PC-3 (cell line): Measurements from ENCODE around the gene SH3RF3. TPM values are rescaled to one million over a fixed set of nuclear protein-coding genes. Genes with fewer than 3 reads are reported as not detected.

Experiments
- ATAC-seq: fragments of 200-7000 bp; cut with Tn5 transposase; 2 replicates; pipeline ENCODE4 v1.9.1; 2020; ENCODE audit warnings: mild to moderate bottlenecking, moderate library complexity
- BruUV-seq: library from RNA; stranded (reverse); fragments of 400-500 nt; replicated peaks from 2 replicates; lab custom pipeline; 2021; lab: Mats Ljungman, UMichigan
- CTCF ChIA-PET: fragments of 300-600 bp; sonication (Branson Sonifier 250); formaldehyde crosslinking; loops from one replicate; lab custom pipeline; 2022; ENCODE audit warnings: antibody characterized with exemption; lab: Charles Lee
- POLR2A ChIA-PET: fragments of 300-600 bp; sonication (Branson Sonifier 250); formaldehyde crosslinking; loops from one replicate; lab custom pipeline; 2022; ENCODE audit warnings: antibody characterized with exemption; ENCODE audit not compliant: unreplicated experiment; lab: Charles Lee
- DNase-seq: peaks from one replicate; pipeline ENCODE4 v3.0.0-alpha.2; 2015
- H2AFZ ChIP-seq: fragments of 300-600 bp; sonication (generic); 2 replicates; pipeline ENCODE4 v1.6.0; 2016; ENCODE audit warnings: antibody characterized with exemption, low read length
- H3F3A ChIP-seq: fragments of 300-600 bp; sonication (generic); one replicate; pipeline ENCODE4 v1.6.0; 2017; ENCODE audit warnings: antibody characterized with exemption, low read length, control low read depth, mild to moderate bottlenecking; ENCODE audit not compliant: unreplicated experiment
- H3K27ac ChIP-seq: fragments of 300-600 bp; sonication (generic); 2 replicates; pipeline ENCODE4 v1.5.1; 2016; ENCODE audit warnings: mild to moderate bottlenecking, low read length
- H3K27me3 ChIP-seq: fragments of 300-600 bp; sonication (generic); 2 replicates; pipeline ENCODE4 v1.6.1; 2016; ENCODE audit warnings: low read length, mixed read lengths
- H3K36me3 ChIP-seq: fragments of 300-600 bp; sonication (generic); 2 replicates; pipeline ENCODE4 v1.6.1; 2016; ENCODE audit warnings: low read depth, mixed run types, low read length, mixed read lengths
- H3K4me1 ChIP-seq: fragments of 300-600 bp; sonication (generic); 2 replicates; pipeline ENCODE4 v1.5.1; 2016; ENCODE audit warnings: low read length; ENCODE audit not compliant: insufficient read depth
- H3K4me2 ChIP-seq: fragments of 300-600 bp; sonication (generic); 2 replicates; pipeline ENCODE4 v1.6.0; 2016; ENCODE audit warnings: low read length
- H3K4me3 ChIP-seq: fragments of 300-600 bp; sonication (generic); 2 replicates; pipeline ENCODE4 v1.5.1; 2016; ENCODE audit warnings: mild to moderate bottlenecking, low read length, mixed read lengths
- H3K79me2 ChIP-seq: fragments of 300-600 bp; sonication (generic); 2 replicates; pipeline ENCODE4 v1.6.1; 2017; ENCODE audit warnings: low read length, mixed read lengths
- H3K9ac ChIP-seq: fragments of 300-600 bp; sonication (generic); 2 replicates; pipeline ENCODE4 v1.6.0; 2016; ENCODE audit warnings: mild to moderate bottlenecking, low read length
- H3K9me2 ChIP-seq: fragments of 300-600 bp; sonication (generic); replicated peaks from 2 replicates; pipeline ENCODE4 v1.6.1; 2016; ENCODE audit warnings: mixed run types, low read length, mixed read lengths
- H3K9me3 ChIP-seq: fragments of 300-600 bp; sonication (generic); 2 replicates; pipeline ENCODE4 v1.6.1; 2016; ENCODE audit warnings: low read length, mixed read lengths
- H4K20me1 ChIP-seq: fragments of 300-600 bp; sonication (generic); 2 replicates; pipeline ENCODE4 v1.6.1; 2016; ENCODE audit warnings: low read length, mixed read lengths
- EZH2 ChIP-seq: fragments of 300-600 bp; sonication (generic); IDR thresholded peaks from one replicate; pipeline ENCODE4 v1.6.1; 2017; ENCODE audit warnings: antibody characterized with exemption, mild to moderate bottlenecking, low read length; ENCODE audit not compliant: unreplicated experiment
- EZH2phosphoT487 ChIP-seq: fragments of 300-600 bp; sonication (generic); IDR thresholded peaks from 2 replicates; pipeline ENCODE4 v1.6.1; 2018; ENCODE audit warnings: mild to moderate bottlenecking, antibody characterized with exemption, low read length, borderline replicate concordance
- intact Hi-C: fragments of 100-400 bp; cut with micrococcal nuclease; formaldehyde crosslinking; loops from 2 replicates; pipeline ENCODE4 v1.9.0; 2023
- total RNA-seq: library from RNA; depleted of rRNA; stranded (reverse); fragments of >200 nt; gene quantifications from 2 replicates; pipeline ENCODE4 v1.2.3, GENCODE V29; 2014
- TF ChIP-seq, protein P1 (sequence below): fragments of 300-600 bp; sonication (generic); conservative IDR thresholded peaks from 2 replicates; pipeline ENCODE4 v1.5.1; 2017; ENCODE audit warnings: antibody characterized with exemption, low read depth, mild to moderate bottlenecking, low read length

Gene SH3RF3
- total RNA-seq, 1 experiment from 2014 or later = 11.7 TPM

DNA sequence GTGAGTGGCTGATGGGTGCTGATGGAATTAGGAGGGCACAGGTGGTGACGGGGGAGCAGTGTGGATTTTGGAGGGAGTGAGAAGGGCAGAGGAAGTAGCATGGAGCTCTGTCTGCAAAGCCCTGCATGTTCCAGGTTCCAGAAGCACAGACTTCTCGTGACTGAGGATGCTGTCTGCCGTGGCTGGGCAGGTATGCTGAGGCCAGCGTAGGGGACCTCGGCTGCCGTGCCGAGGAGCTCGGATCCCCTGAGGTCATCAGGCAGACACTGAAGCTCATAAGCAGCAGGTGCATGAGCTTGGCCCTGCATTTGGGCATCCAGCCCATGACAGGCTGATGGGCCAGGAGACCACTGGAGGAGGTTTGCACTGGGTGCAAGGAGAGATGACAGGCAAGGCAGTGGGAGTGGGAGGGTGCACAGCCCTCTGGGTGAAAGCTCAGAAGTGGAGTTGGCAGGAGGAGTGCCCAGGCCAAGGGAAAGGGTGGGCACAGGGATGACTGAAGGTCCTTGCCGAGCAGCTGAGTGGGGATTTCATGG is 215.3 kb downstream of the SH3RF3 start:
- H3K9me2 ChIP-seq = no peaks in the 10 kb centered on the region
- no TSS peak for BruUV-seq
- ATAC-seq (no peak), DNase-seq (no peak)
- POLR2A ChIA-PET = no interaction called here
- H3K4me2 ChIP-seq = no peak overlapping the region
- TF ChIP-seq, protein P1, sequence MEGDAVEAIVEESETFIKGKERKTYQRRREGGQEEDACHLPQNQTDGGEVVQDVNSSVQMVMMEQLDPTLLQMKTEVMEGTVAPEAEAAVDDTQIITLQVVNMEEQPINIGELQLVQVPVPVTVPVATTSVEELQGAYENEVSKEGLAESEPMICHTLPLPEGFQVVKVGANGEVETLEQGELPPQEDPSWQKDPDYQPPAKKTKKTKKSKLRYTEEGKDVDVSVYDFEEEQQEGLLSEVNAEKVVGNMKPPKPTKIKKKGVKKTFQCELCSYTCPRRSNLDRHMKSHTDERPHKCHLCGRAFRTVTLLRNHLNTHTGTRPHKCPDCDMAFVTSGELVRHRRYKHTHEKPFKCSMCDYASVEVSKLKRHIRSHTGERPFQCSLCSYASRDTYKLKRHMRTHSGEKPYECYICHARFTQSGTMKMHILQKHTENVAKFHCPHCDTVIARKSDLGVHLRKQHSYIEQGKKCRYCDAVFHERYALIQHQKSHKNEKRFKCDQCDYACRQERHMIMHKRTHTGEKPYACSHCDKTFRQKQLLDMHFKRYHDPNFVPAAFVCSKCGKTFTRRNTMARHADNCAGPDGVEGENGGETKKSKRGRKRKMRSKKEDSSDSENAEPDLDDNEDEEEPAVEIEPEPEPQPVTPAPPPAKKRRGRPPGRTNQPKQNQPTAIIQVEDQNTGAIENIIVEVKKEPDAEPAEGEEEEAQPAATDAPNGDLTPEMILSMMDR = no peak
- TF ChIP-seq EZH2phosphoT487 (no peak), EZH2 (no peak)
- H3K27ac ChIP-seq = no peak overlapping the region
- H3K36me3 ChIP-seq = no peaks in the 10 kb centered on the region
- intact Hi-C loops = no loop called here
- H2AFZ ChIP-seq = no peak overlapping the region
- peaks cover 29% of the 10 kb centered on the region for H3K4me1 ChIP-seq
- no peaks in the 10 kb centered on the region for H4K20me1 ChIP-seq
- H3K79me2 ChIP-seq = peaks cover 38% of the 10 kb centered on the region
- no peak overlapping the region for H3K9ac ChIP-seq
- H3K4me3 ChIP-seq = no peak overlapping the region
- CTCF ChIA-PET = interaction anchor here (0.7 kb wide), 1 partner anchor 37 kb away, joined by 8 read pairs; no protein-coding TSS in a partner anchor
- no peaks in the 10 kb centered on the region for H3K27me3 ChIP-seq
- peaks cover 1% of the 10 kb centered on the region for H3F3A ChIP-seq
- H3K9me3 ChIP-seq = no peaks in the 10 kb centered on the region

DNA sequence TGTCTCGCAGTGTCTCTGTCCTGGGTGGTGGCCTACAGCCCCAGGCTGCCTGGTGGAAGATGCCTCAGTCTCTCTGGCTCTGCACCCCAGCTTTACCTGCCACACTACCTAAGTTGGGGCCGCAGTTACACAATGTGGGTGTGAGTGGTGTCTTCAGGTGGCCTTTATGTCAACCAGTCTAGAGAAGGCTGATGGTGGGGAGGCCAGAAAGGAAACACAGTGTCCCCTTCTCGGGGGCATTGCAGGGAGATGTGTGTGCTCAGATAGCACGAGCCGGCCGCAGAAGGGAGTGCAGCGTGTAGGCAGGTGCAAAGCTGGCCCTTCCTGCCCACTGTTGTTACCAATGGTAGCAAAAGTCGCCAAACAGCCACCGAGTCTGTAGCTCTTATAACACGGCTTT is 216.1 kb downstream of the SH3RF3 start:
- CTCF ChIA-PET = no interaction called here
- no peak for DNase-seq
- H3K9me2 ChIP-seq = no peaks in the 10 kb centered on the region
- no peak overlapping the region for H3K9ac ChIP-seq
- H3F3A ChIP-seq = no peaks in the 10 kb centered on the region
- POLR2A ChIA-PET = no interaction called here
- H4K20me1 ChIP-seq = no peaks in the 10 kb centered on the region
- intact Hi-C loops = no loop called here
- no peaks in the 10 kb centered on the region for H3K27me3 ChIP-seq
- no peaks in the 10 kb centered on the region for H3K36me3 ChIP-seq
- no peak for ATAC-seq
- H3K79me2 ChIP-seq = peaks cover 35% of the 10 kb centered on the region
- H3K4me1 ChIP-seq = peaks cover 26% of the 10 kb centered on the region
- BruUV-seq = no TSS peak
- no peak overlapping the region for H3K4me3 ChIP-seq
- no peak overlapping the region for H2AFZ ChIP-seq
- no peak for TF ChIP-seq EZH2phosphoT487
- TF ChIP-seq, protein P1 = no peak
- no peak for TF ChIP-seq EZH2
- no peak overlapping the region for H3K4me2 ChIP-seq
- H3K27ac ChIP-seq = no peak overlapping the region
- no peaks in the 10 kb centered on the region for H3K9me3 ChIP-seq

DNA sequence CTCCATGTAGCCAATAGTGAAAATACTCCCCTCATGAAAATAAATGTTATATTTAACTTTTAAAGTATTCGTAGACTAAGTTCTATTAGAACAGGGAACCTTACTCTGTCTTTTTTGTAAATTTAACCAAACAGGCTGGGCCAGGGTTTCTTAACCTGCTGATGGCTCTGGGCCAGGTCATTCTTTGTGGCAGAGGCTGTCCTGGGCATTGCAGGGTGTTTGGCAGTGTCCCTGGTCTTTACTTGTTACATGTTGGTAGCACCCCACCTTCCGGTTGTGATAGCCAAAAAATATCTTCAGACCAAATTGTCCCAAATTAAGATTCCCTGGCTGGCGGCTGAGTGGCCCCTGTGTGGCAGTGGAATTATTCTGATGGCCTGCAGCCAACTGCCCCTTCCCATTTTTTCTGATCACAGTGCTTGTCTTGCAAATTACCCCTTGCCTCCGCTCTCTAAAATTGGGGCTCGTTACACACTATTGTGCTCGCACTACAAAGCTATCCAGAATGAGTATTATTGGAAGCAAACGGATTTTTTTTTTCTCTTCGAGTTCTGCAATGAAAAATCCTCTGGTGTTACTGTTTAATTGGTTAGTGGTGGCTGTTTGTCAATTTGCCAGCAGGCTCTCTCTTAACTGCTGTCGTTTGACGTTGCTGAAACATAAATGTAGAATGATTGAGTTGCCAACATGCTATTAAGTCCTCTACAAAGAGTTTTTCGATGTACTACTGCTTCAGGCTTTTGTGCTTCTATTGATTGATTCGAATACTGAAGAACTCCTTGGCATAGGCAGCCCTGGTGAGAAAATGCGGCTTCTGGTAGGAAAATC is 216.9 kb downstream of the SH3RF3 start:
- no peak overlapping the region for H3K4me3 ChIP-seq
- peaks cover 4% of the 10 kb centered on the region for H3F3A ChIP-seq
- no peak for DNase-seq
- H3K27me3 ChIP-seq = no peaks in the 10 kb centered on the region
- intact Hi-C loops = no loop called here
- POLR2A ChIA-PET = no interaction called here
- ATAC-seq = no peak
- peaks cover 26% of the 10 kb centered on the region for H3K4me1 ChIP-seq
- H2AFZ ChIP-seq = no peak overlapping the region
- TF ChIP-seq EZH2phosphoT487 (no peak), EZH2 (no peak)
- TF ChIP-seq, protein P1 = no peak
- peaks cover 27% of the 10 kb centered on the region for H3K79me2 ChIP-seq
- H3K9ac ChIP-seq = no peak overlapping the region
- no peaks in the 10 kb centered on the region for H4K20me1 ChIP-seq
- no peak overlapping the region for H3K4me2 ChIP-seq
- CTCF ChIA-PET = no interaction called here
- H3K36me3 ChIP-seq = no peaks in the 10 kb centered on the region
- no peaks in the 10 kb centered on the region for H3K9me2 ChIP-seq
- BruUV-seq = no TSS peak
- H3K9me3 ChIP-seq = no peaks in the 10 kb centered on the region
- no peak overlapping the region for H3K27ac ChIP-seq
